SK-MEL-5 (cell line): Measurements from ENCODE around the gene COMMD3. TPM values are rescaled to one million over a fixed set of nuclear protein-coding genes. Genes with fewer than 3 reads are reported as not detected.
A peak's percentile ranks its signal among the peaks of the same experiment; 100 is the strongest.

ENCODE experiments used
- DNase-seq: peaks from one replicate; pipeline ENCODE4 v3.0.0-alpha.2; 2016; ENCODE audit warnings: low read depth, low spot score
- in situ Hi-C: cut with HindIII; loops from 2 replicates; pipeline ENCODE4 v1.10.0; 2016; ENCODE audit warnings: low sequenced_read_pairs, high pct_unique_total_duplicates, low pct_unique_long_range_greater_than_20kb
- total RNA-seq: library from RNA; depleted of rRNA; stranded (reverse); fragments of >200 nt; shearing (Covaris generic); gene quantifications from 2 replicates; pipeline ENCODE4 v1.2.3, GENCODE V29; 2014

COMMD3 gene
- total RNA-seq, 1 experiment from 2014 or later: 50.7 TPM

- no peak for DNase-seq
- in situ Hi-C loops: loop anchor here (10.0 kb wide), 1 partner anchor 72 kb away; no protein-coding TSS in a partner anchor
Measured at GRCh38 chr10:22317076-22317370, 835 bp downstream of the COMMD3 start.

GRCh38 chr10:22317771-22318565 lies 1.8 kb downstream of the COMMD3 start:
- in situ Hi-C loops: loop anchor here (10.0 kb wide), 1 partner anchor 73 kb away; no protein-coding TSS in a partner anchor

GRCh38 chr10:22318772-22319171 lies 2.6 kb downstream of the COMMD3 start:
- in situ Hi-C loops: loop anchor here (10.0 kb wide), 1 partner anchor 74 kb away; no protein-coding TSS in a partner anchor
- DNase-seq: no peak

More at GRCh38 chr10:22317771-22318565, 1.8 kb downstream of the COMMD3 start:
- no peak for DNase-seq

- DNase-seq: no peak
- in situ Hi-C loops: loop anchor here (10.0 kb wide), 1 partner anchor 75 kb away; no protein-coding TSS in a partner anchor
Measured at GRCh38 chr10:22319547-22319979, 3.4 kb downstream of the COMMD3 start.

- DNase-seq: no peak
- in situ Hi-C loops: loop anchor here (10.0 kb wide), 1 partner anchor 75 kb away; no protein-coding TSS in a partner anchor
Measured at GRCh38 chr10:22319980-22320558, 3.9 kb downstream of the COMMD3 start.

GRCh38 chr10:22320591-22321155 lies 4.5 kb downstream of the COMMD3 start, which contains the start of gene BMI1:
Gene BMI1 (plus strand): TSS chr10:22321099. CDS start chr10:22326450, 5,351 bp downstream.
- in situ Hi-C loops: no loop called here
- DNase-seq: peak; percentile 69

GRCh38 chr10:22321156-22321923 lies 5.2 kb downstream of the COMMD3 start:
- in situ Hi-C loops: no loop called here
- DNase-seq: peak; percentile 56

GRCh38 chr10:22321924-22322640 lies 5.9 kb downstream of the COMMD3 start:
- DNase-seq: no peak
- in situ Hi-C loops: no loop called here

GRCh38 chr10:22322641-22323160 lies 6.5 kb downstream of the COMMD3 start:
- in situ Hi-C loops: no loop called here
- no peak for DNase-seq

GRCh38 chr10:22323538-22324305 lies 7.5 kb downstream of the COMMD3 start:
- peak; percentile 89 for DNase-seq
- in situ Hi-C loops: no loop called here

GRCh38 chr10:22324413-22324812 lies 8.2 kb downstream of the COMMD3 start:
- peak; percentile 27 for DNase-seq
- in situ Hi-C loops: no loop called here

GRCh38 chr10:22324893-22325271 lies 8.7 kb downstream of the COMMD3 start:
- in situ Hi-C loops: no loop called here
- DNase-seq: no peak

- in situ Hi-C loops: no loop called here
- DNase-seq: peak; percentile 33
Measured at GRCh38 chr10:22325272-22326144, 9.3 kb downstream of the COMMD3 start.

- no peak for DNase-seq
- in situ Hi-C loops: no loop called here
Measured at GRCh38 chr10:22326145-22326702, 10.0 kb downstream of the COMMD3 start.

GRCh38 chr10:22329150-22329549 lies 13.0 kb downstream of the COMMD3 start:
- in situ Hi-C loops: no loop called here
- no peak for DNase-seq
